GM21717 (cell line): ENCODE data around the gene ZFX.

ENCODE experiments used
- ATAC-seq: cut with Tn5 transposase; IDR thresholded peaks from one replicate; pipeline ENCODE4 v1.9.1; 2021; ENCODE audit warnings: mild to moderate bottlenecking, moderate library complexity; ENCODE audit not compliant: unreplicated experiment

The ZFX gene

GRCh38 chrX:24200133-24200532 lies 50.6 kb downstream of the ZFX start:
- no peak for ATAC-seq

- no peak for ATAC-seq
These were observed 51.7 kb downstream of the ZFX start for GRCh38 chrX:24201216-24201615.

DNA sequence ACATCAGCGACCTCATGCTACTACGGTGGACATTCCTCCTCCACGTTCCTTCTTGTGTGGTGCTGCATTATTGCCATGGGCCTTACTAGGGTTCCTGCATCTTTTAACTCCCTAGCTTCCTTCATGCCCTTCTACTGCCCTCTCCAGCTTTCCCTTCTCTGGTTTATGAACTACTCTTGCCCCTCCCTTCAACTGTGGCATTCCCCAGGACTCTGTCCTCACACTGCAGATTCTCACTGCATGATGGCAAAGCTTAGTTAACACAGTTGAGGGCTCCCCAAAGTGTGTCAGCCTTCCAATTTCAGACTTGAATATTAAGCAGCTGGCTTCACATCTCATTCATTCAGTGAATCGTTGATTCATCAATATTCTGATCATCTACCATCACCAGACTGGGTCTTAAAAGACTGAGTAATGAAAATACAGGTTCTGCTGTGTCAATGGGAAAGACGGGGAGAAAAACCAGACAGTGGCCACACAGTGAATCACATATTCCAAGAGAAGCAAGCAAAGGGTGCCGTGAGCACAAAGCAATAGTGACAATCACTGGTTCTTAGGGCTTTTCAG lies 53.0 kb downstream of the ZFX start:
- ATAC-seq, result no peak

GRCh38 chrX:24203072-24203808 lies 53.7 kb downstream of the ZFX start:
- ATAC-seq, result no peak

DNA sequence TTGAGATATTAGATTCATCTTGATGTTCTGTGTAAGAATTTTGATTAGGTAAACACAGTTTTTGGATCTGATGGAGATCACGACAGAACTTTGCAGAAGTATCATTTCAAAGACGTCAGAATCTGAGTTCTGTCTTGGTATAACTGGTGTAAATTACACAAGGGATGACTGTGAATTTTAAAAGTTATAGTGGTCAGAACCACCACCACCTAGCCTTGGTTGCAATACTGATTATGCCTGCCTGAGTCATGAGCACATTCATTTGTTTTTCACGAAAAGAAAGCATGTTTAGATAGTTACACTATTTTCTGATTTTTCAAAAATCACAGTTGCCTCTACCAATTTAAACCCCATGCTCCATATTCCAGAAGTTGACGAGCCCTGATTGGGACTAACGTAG lies 54.8 kb downstream of the ZFX start:
- ATAC-seq, result no peak

DNA sequence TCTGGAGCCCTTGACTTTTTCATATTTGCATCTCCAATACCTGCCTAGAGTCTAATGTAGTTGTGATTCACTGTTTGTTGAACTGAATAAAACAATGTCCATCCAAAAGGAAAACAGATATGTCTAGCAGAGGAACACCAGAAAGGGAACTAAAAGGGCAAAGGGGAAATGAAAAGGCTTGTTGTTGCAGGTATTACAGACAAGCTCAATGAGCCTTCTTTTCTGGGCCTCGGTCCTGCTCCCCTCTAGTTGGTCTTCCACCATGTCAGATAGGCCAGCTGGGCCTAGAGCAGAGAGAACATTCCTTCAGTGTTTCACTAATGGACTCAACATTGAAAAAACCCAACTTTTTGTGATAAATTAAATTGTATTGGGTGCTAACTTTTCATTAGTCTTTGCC lies 55.4 kb downstream of the ZFX start:
- no peak for ATAC-seq

DNA sequence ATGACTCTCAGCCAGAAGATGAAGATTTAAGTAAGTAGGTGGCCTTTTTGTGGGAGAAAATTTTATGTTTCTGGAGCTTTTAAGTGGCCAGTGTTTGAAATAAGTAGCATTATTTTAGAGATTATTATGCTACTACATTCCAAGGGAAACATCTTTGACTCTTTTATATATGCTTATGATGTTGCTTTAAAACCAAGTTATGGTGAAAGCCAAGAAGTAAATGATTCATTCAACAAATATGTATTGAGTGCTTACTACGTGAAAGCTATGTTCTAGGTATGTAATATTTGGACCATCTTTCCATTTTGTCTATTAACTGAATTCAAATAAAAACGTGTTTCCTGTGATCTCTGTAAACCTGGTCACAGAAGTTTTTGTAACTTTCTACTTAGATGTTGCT lies 58.3 kb downstream of the ZFX start:
- no peak for ATAC-seq

- no peak for ATAC-seq
These were observed 59.1 kb downstream of the ZFX start for GRCh38 chrX:24208496-24209240.

GRCh38 chrX:24210190-24210589 lies 60.7 kb downstream of the ZFX start:
- ATAC-seq, result no peak

DNA sequence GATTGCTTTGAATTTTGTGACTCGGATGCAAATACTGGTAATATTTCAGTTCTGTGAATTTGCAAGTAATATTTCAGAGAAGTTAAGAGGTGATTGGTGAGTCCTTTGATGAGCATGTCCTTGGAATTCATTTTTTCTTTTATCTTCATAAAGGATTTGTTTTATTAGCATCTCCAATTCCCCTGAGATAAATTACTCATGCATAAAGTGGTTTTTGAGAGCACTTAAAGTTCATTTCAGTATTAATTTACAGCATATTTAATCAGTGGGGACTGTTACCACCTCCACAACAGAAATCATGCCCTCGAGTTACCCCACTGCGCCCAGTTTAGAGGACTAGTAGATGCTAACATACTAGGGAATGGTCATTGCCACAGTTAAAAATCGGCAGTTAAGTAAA lies 65.0 kb downstream of the ZFX start:
- no peak for ATAC-seq

DNA sequence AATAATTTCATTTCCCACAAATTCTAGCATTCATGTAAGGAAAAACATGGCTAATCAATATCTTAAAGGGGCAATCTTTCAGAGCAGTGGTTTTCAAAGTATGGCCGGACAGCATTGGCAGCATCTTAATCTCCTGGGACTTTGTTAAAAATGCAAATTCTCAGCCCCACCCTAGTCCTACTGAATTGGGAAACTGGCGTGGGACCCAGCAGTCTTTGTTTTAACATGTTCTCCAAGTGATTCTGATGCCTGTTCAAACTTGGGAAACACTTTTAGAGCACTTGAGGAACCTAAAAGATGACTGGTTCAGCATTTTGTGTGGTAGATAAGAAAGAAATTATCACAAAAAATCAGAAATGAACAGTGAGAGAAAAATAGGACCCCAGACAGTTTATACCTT lies 65.7 kb downstream of the ZFX start:
- no peak for ATAC-seq

DNA sequence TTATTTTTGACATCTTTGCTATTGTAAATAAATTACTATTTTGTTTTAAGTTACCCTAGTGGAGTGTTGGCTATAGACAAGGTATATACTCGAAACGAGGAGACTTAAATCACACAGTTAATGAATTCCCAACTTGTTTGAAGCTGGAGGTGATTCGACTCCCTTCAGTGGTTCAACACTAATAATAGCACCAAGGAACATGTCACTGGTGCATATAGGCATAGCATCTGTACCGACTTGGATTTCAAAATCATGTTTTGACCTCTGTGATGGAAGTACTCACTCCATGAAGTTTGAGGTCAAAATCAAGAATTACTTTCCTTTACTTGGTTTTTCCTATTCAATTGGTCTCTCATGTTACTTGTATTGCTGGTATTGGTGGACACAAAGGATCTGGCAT lies 66.5 kb downstream of the ZFX start:
- no peak for ATAC-seq

DNA sequence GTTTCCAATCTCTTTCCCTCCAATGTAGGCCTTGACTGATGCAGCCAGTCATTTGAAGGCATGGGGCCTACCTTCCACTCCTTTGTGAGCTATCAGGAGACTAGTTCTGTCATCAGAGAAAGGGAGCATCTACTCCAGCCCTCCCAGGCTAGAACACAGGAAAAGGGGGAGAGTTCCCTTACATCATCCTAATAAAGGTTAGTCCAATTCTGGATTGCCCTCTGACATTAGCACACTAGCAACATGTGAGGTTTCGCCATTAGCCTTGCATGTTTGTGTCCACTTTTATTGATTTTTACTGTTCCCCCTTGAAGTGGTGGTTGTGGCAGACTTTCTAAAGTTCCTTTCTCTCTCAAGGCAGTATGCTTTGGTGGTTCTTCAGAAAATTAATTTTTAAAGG lies 67.3 kb downstream of the ZFX start:
- no peak for ATAC-seq

DNA sequence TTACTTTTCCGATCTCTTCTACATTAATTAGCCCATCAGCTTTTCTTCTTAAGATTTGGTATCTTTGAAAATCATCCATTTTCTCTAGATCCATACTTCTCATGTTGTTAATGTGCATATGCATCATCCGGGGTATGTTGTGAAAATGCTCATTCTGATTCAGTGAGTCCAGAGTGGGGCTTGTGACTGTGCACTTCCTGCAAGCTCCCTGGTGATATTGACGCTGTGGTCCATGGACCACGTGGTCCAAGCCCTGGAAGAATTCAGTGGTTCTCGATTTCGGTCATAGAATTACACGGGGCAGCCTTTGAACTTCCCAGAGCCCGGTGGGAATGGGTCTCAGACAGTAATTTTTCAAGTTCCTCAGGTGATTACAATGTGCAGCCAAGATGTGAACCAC lies 69.8 kb downstream of the ZFX start:
- ATAC-seq, result no peak

GRCh38 chrX:24221872-24222271 lies 72.3 kb downstream of the ZFX start:
- no peak for ATAC-seq

DNA sequence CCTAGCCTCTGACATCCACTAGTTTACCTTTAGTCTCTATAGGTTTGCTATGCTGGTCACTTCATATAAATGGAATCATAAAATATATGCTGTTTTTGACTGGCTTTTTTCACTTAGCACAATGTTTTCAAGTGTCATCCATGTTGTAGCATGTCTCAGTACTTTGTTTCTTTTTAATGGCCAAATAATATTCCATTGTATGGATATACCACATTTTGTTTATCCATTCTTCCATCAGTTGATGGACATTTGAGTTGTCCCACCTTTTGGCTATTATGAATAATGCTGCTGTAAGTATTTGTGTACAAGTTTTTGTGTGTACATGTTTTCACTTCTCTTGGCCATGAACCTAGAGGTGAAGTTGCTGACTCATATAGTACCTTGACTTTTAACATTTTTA lies 75.7 kb downstream of the ZFX start:
- no peak for ATAC-seq

DNA sequence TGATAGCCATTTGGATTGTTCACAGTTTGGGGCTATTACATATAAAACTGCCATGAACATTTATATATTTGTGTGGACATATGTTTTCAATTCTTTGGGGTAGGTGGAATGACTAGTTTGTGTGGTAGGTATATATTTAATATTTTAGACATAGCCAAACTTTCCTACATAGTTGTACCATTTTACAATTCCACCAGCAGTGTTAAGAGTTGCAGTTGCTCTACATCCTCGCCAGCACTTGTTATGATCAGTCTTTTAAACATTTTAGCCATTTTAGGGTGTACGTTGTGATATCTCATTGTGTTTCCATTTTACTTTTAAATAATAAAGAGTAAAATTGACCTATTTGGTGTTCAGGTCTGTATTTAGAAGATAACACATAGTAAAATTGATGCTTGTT lies 76.6 kb downstream of the ZFX start:
- no peak for ATAC-seq

DNA sequence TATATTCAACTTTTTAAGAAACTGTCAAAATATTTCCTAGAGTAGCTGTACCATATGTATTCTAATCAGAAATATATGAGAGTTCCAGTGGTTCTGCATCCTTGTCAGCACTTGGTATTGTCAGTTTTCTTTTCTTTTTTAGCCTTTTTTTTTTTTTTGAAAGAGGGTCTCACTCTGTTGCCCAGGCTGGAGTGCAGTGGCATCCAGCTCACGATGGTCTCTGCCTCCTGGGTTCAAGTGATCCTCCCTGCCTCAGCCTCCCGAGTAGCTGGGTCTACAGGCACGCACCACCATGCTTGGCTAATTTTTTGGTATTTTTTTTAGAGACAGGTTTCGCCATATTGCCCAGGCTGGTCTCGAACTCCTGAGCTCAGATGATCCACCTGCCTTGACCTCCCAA lies 79.1 kb downstream of the ZFX start:
- no peak for ATAC-seq

GRCh38 chrX:24229400-24229879 lies 79.9 kb downstream of the ZFX start:
- no peak for ATAC-seq

DNA sequence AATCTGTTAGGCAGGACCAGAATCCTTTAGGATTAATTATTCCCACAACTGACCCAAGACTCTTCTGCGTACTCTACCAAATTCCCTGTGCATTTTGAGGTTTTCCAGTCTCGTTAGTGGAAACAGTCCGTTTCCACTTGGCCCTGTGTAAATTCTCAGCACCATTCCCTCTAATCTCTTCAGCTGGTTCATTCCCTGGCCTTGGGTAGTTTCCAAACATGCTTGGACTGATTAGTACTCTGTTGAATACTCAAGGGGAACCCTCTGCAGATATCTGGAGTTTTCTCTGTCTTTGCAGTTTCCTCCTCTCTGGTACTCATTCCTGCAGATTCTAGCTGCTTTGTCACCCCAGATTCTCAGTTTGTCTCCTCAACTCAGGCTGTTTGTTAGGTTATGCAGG lies 80.4 kb downstream of the ZFX start:
- ATAC-seq, result no peak

GRCh38 chrX:24231131-24231540 lies 81.6 kb downstream of the ZFX start:
- no peak for ATAC-seq

DNA sequence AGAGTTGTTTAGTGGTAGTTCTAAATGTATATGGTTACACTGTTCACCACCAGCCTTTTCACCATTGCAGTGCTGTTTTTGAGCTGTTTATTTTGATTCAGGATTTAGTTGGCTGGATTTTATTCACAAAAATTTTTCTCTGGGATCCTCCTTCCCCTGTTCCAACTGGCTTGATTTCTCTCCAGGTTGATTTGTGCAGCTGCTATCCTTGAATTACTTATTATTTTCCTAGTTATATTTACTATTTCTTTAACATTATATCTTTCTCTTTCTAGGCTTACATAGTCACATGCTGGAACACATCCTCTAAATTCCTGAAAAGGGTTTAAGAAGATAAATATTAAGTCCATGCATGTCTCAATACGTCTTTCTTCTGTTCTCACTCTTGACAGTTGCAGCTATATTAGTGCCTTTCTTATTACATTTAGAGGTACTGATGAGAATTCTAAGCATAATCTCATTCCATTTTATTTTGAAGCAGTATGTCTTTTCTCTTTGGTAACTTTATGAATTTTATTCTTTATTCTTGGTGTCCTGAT lies 82.2 kb downstream of the ZFX start:
- ATAC-seq, result no peak
